IPS-15b (cell line): ENCODE measurements around the gene SALL3.

ENCODE experiments used
- H3K27me3 ChIP-seq: one replicate; pipeline ENCODE4 v1.6.1; 2013; ENCODE audit warnings: low read length; ENCODE audit not compliant: control insufficient read depth, insufficient read depth
- H3K36me3 ChIP-seq: one replicate; pipeline ENCODE4 v1.6.1; 2013; ENCODE audit warnings: low read length; ENCODE audit not compliant: control insufficient read depth, insufficient read depth
- H3K4me1 ChIP-seq: one replicate; pipeline ENCODE4 v1.6.1; 2013; ENCODE audit warnings: mild to moderate bottlenecking, low read length; ENCODE audit not compliant: control insufficient read depth, insufficient read depth
- H3K4me3 ChIP-seq: one replicate; pipeline ENCODE4 v1.5.1; 2013; ENCODE audit warnings: low read depth, low read length
- H3K9ac ChIP-seq: one replicate; pipeline ENCODE4 v1.6.1; 2013; ENCODE audit warnings: low read depth, mild to moderate bottlenecking, low read length
- H3K9me3 ChIP-seq: one replicate; pipeline ENCODE4 v1.6.1; 2013; ENCODE audit warnings: mild to moderate bottlenecking, low read length; ENCODE audit not compliant: control insufficient read depth, insufficient read depth

The SALL3 gene

GRCh38 chr18:78983512-78983911, 3.9 kb downstream of the SALL3 start:
- H3K36me3 ChIP-seq: no peaks in the 10 kb centered on the region
- peaks cover 40% of the 10 kb centered on the region for H3K4me1 ChIP-seq
- peaks cover 6% of the 10 kb centered on the region for H3K27me3 ChIP-seq
- H3K9ac ChIP-seq: no peak overlapping the region
- no peaks in the 10 kb centered on the region for H3K9me3 ChIP-seq
- peak overlapping the region; percentile 59 for H3K4me3 ChIP-seq

DNA sequence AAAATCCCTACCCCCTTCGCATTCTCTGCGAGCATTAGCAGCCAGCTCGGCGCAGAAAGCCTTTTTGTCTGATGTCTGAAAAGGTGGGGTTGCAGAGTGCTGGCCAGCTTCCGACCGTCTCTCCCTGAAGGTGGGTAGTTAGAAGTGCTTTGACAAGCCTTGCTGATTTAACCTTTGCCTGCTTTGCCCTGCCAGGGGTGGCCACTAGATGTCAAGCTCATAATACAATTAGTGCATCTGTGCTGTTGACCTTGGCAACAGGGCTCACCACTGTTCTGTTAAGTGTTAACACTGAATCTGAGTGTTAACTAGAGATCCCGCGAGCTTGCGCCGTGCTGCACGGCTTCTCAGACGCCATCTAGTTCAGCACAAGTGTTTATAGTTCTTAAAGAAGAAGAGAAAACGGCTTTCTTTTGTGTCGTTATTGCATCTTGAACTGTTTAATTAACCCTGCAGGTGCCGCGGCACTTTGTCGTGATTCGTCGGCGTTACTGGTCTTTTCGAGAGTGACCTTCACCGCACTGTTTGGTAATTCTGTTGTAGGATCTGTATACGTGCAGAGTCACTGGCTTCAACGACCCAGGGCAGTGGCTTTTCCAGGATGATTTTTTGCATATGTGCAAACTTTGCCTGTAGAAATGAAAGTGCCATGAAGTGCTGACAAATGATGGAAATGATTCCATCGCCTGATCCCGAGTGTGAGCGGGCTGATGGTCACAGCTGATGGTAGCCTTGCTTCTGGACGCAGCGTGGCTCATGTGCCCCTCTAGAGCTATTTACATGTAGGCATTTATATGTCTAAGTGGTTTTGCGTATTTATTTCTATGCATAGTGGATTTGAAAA, 5.5 kb downstream of the SALL3 start:
- Histone ChIP-seq H3K4me3 (peak overlapping the region; percentile 54), H3K9ac (no peak overlapping the region)

GRCh38 chr18:78986018-78986481, 6.4 kb downstream of the SALL3 start:
- no peak overlapping the region for H3K9ac ChIP-seq
- peaks cover 52% of the 10 kb centered on the region for H3K4me1 ChIP-seq
- peaks cover 6% of the 10 kb centered on the region for H3K27me3 ChIP-seq
- no peaks in the 10 kb centered on the region for H3K36me3 ChIP-seq
- peak overlapping the region; percentile 54 for H3K4me3 ChIP-seq
- no peaks in the 10 kb centered on the region for H3K9me3 ChIP-seq

More for the DNA sequence above, 5.5 kb downstream of the SALL3 start:
- Histone ChIP-seq H3K27me3 (peaks cover 6% of the 10 kb centered on the region), H3K36me3 (no peaks in the 10 kb centered on the region), H3K9me3 (no peaks in the 10 kb centered on the region), H3K4me1 (peaks cover 46% of the 10 kb centered on the region)

- H3K36me3 ChIP-seq: peaks cover 37% of the 10 kb centered on the region
- peaks cover 29% of the 10 kb centered on the region for H3K4me1 ChIP-seq
- H3K27me3 ChIP-seq: no peaks in the 10 kb centered on the region
- no peak overlapping the region for H3K4me3 ChIP-seq
- no peak overlapping the region for H3K9ac ChIP-seq
- no peaks in the 10 kb centered on the region for H3K9me3 ChIP-seq
Measured at GRCh38 chr18:78991446-78991845, 11.8 kb downstream of the SALL3 start.

- no peaks in the 10 kb centered on the region for H3K9me3 ChIP-seq
- H3K9ac ChIP-seq: no peak overlapping the region
- H3K4me3 ChIP-seq: no peak overlapping the region
- peaks cover 25% of the 10 kb centered on the region for H3K4me1 ChIP-seq
- no peaks in the 10 kb centered on the region for H3K27me3 ChIP-seq
- H3K36me3 ChIP-seq: peaks cover 43% of the 10 kb centered on the region
Measured at GRCh38 chr18:78992041-78993011, 12.7 kb downstream of the SALL3 start.

DNA sequence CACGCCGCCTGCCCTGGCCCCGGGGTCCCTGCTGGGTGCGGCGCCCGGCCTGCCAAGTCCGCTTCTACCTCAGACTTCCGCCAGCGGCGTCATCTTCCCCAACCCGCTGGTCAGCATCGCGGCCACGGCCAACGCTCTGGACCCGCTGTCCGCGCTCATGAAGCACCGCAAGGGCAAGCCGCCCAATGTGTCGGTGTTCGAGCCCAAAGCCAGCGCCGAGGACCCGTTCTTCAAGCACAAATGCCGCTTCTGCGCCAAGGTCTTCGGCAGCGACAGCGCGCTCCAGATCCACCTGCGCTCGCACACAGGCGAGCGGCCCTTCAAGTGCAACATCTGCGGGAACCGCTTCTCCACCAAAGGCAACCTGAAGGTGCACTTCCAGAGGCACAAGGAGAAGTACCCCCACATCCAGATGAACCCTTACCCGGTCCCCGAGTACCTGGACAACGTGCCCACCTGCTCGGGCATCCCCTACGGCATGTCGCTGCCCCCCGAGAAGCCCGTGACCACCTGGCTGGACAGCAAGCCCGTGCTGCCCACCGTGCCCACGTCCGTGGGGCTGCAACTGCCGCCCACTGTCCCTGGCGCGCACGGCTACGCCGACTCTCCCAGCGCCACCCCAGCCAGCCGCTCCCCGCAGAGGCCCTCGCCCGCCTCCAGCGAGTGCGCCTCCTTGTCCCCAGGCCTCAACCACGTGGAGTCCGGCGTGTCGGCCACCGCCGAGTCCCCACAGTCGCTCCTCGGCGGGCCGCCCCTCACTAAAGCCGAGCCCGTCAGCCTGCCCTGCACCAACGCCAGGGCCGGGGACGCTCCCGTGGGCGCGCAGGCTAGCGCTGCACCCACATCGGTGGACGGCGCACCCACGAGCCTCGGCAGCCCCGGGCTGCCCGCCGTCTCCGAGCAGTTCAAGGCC, 13.7 kb downstream of the SALL3 start:
- H3K4me3 ChIP-seq: no peak overlapping the region
- H3K36me3 ChIP-seq: peaks cover 43% of the 10 kb centered on the region
- H3K9ac ChIP-seq: no peak overlapping the region
- H3K27me3 ChIP-seq: no peaks in the 10 kb centered on the region
- H3K4me1 ChIP-seq: peaks cover 18% of the 10 kb centered on the region
- H3K9me3 ChIP-seq: no peaks in the 10 kb centered on the region

GRCh38 chr18:78994000-78994399, 14.4 kb downstream of the SALL3 start:
- Histone ChIP-seq H3K4me1 (peaks cover 13% of the 10 kb centered on the region), H3K9me3 (no peaks in the 10 kb centered on the region), H3K4me3 (no peak overlapping the region), H3K9ac (no peak overlapping the region), H3K36me3 (peaks cover 49% of the 10 kb centered on the region), H3K27me3 (no peaks in the 10 kb centered on the region)

DNA sequence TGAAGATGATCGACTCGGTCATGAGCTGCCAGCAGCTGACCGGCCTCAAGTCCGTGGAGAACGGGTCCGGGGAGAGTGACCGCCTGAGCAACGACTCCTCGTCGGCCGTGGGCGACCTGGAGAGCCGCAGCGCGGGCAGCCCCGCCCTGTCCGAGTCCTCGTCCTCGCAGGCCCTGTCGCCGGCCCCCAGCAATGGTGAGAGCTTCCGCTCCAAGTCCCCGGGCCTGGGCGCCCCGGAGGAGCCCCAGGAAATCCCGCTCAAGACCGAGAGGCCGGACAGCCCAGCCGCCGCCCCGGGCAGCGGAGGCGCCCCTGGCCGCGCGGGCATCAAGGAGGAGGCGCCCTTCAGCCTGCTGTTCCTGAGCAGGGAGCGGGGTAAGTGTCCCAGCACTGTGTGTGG, 14.9 kb downstream of the SALL3 start:
- H3K27me3 ChIP-seq: no peaks in the 10 kb centered on the region
- no peak overlapping the region for H3K4me3 ChIP-seq
- no peaks in the 10 kb centered on the region for H3K9me3 ChIP-seq
- H3K36me3 ChIP-seq: peaks cover 50% of the 10 kb centered on the region
- peaks cover 13% of the 10 kb centered on the region for H3K4me1 ChIP-seq
- no peak overlapping the region for H3K9ac ChIP-seq

- Histone ChIP-seq H3K9ac (no peak overlapping the region), H3K9me3 (no peaks in the 10 kb centered on the region), H3K4me3 (no peak overlapping the region), H3K4me1 (peaks cover 11% of the 10 kb centered on the region), H3K27me3 (no peaks in the 10 kb centered on the region), H3K36me3 (peaks cover 50% of the 10 kb centered on the region)
Measured at GRCh38 chr18:78994977-78995582, 15.5 kb downstream of the SALL3 start.

GRCh38 chr18:78995740-78996395, 16.2 kb downstream of the SALL3 start:
- Histone ChIP-seq H3K4me3 (no peak overlapping the region), H3K36me3 (peaks cover 50% of the 10 kb centered on the region), H3K27me3 (no peaks in the 10 kb centered on the region), H3K4me1 (peaks cover 4% of the 10 kb centered on the region), H3K9ac (no peak overlapping the region), H3K9me3 (no peaks in the 10 kb centered on the region)
